Upper lobe of left lung (tissue), 6 donors: Measurements from ENCODE around the gene HIPK4. TPM values are rescaled to one million over a fixed set of nuclear protein-coding genes. Genes with fewer than 3 reads are reported as not detected.

Experiments
- ATAC-seq, 2 donors: fragments of 200-7000 bp; cut with Tn5 transposase; one replicate each; pipeline ENCODE4 v1.9.1; 2022; ENCODE audit warnings: mild to moderate bottlenecking in 2 of 2, moderate library complexity in 2 of 2; ENCODE audit not compliant: low FRiP score in 2 of 2
- DNase-seq, 2 donors: peaks; one replicate each; pipeline ENCODE4 v3.0.0-alpha.2; 2019 to 2020
- H3K27ac ChIP-seq, 4 donors: fragments of 200-600 bp; sonication (generic); one replicate each; pipeline ENCODE4 v1.5.1; 2016 to 2019
- H3K27me3 ChIP-seq, 4 donors: fragments of 200-600 bp; sonication (generic); one replicate each; pipeline ENCODE4 v1.5.1; 2017 to 2019
- H3K36me3 ChIP-seq, 4 donors: fragments of 200-600 bp; sonication (generic); one replicate each; pipeline ENCODE4 v1.5.1; 2016 to 2019
- H3K4me1 ChIP-seq, 4 donors: fragments of 200-600 bp; sonication (generic); one replicate each; pipeline ENCODE4 v1.5.1; 2018 to 2019
- H3K4me3 ChIP-seq, 4 donors: fragments of 200-600 bp; sonication (generic); one replicate each; pipeline ENCODE4 v1.5.1; 2017 to 2019; ENCODE audit warnings: mild to moderate bottlenecking in 2 of 4, moderate library complexity in 1 of 4
- H3K9me3 ChIP-seq, 4 donors: fragments of 200-600 bp; sonication (generic); one replicate each; pipeline ENCODE4 v1.5.1; 2018 to 2019
- EP300 ChIP-seq, 4 donors: sonication (generic); formaldehyde crosslinking; IDR thresholded peaks; one replicate each; pipeline ENCODE4 v1.5.1; 2017; ENCODE audit warnings: antibody characterized with exemption in 4 of 4, control low read depth in 2 of 4
- POLR2A ChIP-seq, 4 donors: fragments of 450-650 bp; IDR thresholded peaks; one replicate each; pipeline ENCODE4 v1.5.1; 2016 to 2017; ENCODE audit warnings: antibody characterized with exemption in 4 of 4, mild to moderate bottlenecking in 2 of 4
- POLR2AphosphoS5 ChIP-seq, 2 donors: sonication (generic); formaldehyde crosslinking; IDR thresholded peaks; one replicate each; pipeline ENCODE4 v1.5.1; 2017; ENCODE audit warnings: antibody characterized with exemption in 2 of 2
- WGBS, 2 donors: methylation state at CpG; one replicate each; pipeline ENCODE4 v1.1.5; 2017 to 2018; 5-methylcytosine and 5-hydroxymethylcytosine counted together
- total RNA-seq, 6 donors: library from RNA; depleted of rRNA in 4 of 6; stranded (reverse); fragments of >200 nt in 4 of 6; gene quantifications; one replicate each; pipeline versions ENCODE4 v1.1.0 to v1.2.1, GENCODE V29; 2016 to 2021
- TF ChIP-seq, protein P1 (sequence below), 6 experiments: fragments of 450-650 bp in 4 of 6; fragments of 200-600 bp in 2 of 6; sonication (generic) in 2 of 6; IDR thresholded peaks; one replicate each; pipeline ENCODE4 v1.5.1; 2016 to 2019; ENCODE audit warnings: antibody characterized with exemption in 6 of 6
- donor health status: DM: no; HTN: no; CAD: no; lungs with moderate emphysema.
- donor health status: DM: no; HTN: yes; CAD: no; lungs with severe emphysema.

HIPK4 gene
- total RNA-seq, 6 donors from 2014 or later: 0.17 to 1.0 (median 0.46) TPM; not detected in 1

DNA sequence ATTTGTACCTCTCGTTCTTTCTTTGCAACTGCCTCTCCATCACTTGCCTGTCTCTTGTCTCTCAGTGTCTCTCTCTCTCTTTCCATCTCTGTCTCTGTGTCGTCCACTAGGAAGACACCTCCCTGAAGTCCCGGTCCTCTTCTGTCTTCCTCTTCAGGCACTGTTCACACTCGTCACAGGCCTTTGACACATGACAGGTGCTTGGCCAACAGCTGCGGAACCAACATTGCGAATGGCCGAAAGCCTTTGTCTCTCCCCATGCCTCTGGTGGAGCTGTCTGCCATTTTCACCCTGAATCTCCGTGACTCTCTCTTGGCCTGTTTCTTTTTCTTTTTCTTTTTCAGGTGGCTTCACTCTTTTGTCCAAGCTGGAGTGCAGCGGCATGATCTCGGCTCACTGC, 2.8 kb downstream of the HIPK4 start:
- no peaks in the 10 kb centered on the region for H3K9me3 ChIP-seq
- H3K27ac ChIP-seq: no peak overlapping the region
- no peak for DNase-seq
- H3K4me3 ChIP-seq: no peak overlapping the region
- TF ChIP-seq, protein P1, sequence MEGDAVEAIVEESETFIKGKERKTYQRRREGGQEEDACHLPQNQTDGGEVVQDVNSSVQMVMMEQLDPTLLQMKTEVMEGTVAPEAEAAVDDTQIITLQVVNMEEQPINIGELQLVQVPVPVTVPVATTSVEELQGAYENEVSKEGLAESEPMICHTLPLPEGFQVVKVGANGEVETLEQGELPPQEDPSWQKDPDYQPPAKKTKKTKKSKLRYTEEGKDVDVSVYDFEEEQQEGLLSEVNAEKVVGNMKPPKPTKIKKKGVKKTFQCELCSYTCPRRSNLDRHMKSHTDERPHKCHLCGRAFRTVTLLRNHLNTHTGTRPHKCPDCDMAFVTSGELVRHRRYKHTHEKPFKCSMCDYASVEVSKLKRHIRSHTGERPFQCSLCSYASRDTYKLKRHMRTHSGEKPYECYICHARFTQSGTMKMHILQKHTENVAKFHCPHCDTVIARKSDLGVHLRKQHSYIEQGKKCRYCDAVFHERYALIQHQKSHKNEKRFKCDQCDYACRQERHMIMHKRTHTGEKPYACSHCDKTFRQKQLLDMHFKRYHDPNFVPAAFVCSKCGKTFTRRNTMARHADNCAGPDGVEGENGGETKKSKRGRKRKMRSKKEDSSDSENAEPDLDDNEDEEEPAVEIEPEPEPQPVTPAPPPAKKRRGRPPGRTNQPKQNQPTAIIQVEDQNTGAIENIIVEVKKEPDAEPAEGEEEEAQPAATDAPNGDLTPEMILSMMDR (IDR thresholded peaks at IDR 0.05): no peak
- TF ChIP-seq POLR2A (IDR thresholded peaks at IDR 0.05): no peak
- TF ChIP-seq EP300 (IDR thresholded peaks at IDR 0.05): no peak
- no peak for TF ChIP-seq POLR2AphosphoS5 (IDR thresholded peaks at IDR 0.05)
- 94 to 95% methylated on average over 10 of the region's 10 CpGs for WGBS, 2 donors
- H3K36me3 ChIP-seq: no peaks in the 10 kb centered on the region
- peaks cover 0 to 7% (median 5%) of the 10 kb centered on the region in 4 donors for H3K4me1 ChIP-seq
- no peak for ATAC-seq
- no peaks in the 10 kb centered on the region for H3K27me3 ChIP-seq

- Histone ChIP-seq H3K27ac (no peak overlapping the region), H3K9me3 (no peaks in the 10 kb centered on the region), H3K36me3 (peaks cover 0 to 16% (median 7%) of the 10 kb centered on the region in 4 donors), H3K4me1 (no peaks in the 10 kb centered on the region), H3K4me3 (no peak overlapping the region), H3K27me3 (no peaks in the 10 kb centered on the region)
- TF ChIP-seq EP300 (IDR thresholded peaks at IDR 0.05): no peak
- no peak for TF ChIP-seq POLR2AphosphoS5 (IDR thresholded peaks at IDR 0.05)
- TF ChIP-seq, protein P1 (IDR thresholded peaks at IDR 0.05): no peak
- TF ChIP-seq POLR2A (IDR thresholded peaks at IDR 0.05): no peak
- DNase-seq (peak in 1 of 2 donors; percentile 41), ATAC-seq (no peak)
- WGBS, 2 donors: 85 to 91% methylated on average over 28 of the region's 28 CpGs
These were observed 6.2 kb downstream of the HIPK4 start for GRCh38 chr19:40383668-40384248.

GRCh38 chr19:40381321-40381720, 8.7 kb downstream of the HIPK4 start:
- ATAC-seq (no peak), DNase-seq (no peak)
- H3K36me3 ChIP-seq: peaks cover 4 to 37% (median 26%) of the 10 kb centered on the region in 4 donors
- no peaks in the 10 kb centered on the region for H3K4me1 ChIP-seq
- WGBS, 2 donors: 87% methylated on average over 3 of the region's 3 CpGs; no CpG with 5 or more reads in 1 of the 2 donors
- no peaks in the 10 kb centered on the region for H3K9me3 ChIP-seq
- H3K27ac ChIP-seq: no peak overlapping the region
- no peak overlapping the region for H3K4me3 ChIP-seq
- no peaks in the 10 kb centered on the region for H3K27me3 ChIP-seq
- TF ChIP-seq, protein P1 (IDR thresholded peaks at IDR 0.05): no peak
- TF ChIP-seq EP300 (IDR thresholded peaks at IDR 0.05) (no peak), POLR2AphosphoS5 (IDR thresholded peaks at IDR 0.05) (no peak), POLR2A (IDR thresholded peaks at IDR 0.05) (no peak)

DNA sequence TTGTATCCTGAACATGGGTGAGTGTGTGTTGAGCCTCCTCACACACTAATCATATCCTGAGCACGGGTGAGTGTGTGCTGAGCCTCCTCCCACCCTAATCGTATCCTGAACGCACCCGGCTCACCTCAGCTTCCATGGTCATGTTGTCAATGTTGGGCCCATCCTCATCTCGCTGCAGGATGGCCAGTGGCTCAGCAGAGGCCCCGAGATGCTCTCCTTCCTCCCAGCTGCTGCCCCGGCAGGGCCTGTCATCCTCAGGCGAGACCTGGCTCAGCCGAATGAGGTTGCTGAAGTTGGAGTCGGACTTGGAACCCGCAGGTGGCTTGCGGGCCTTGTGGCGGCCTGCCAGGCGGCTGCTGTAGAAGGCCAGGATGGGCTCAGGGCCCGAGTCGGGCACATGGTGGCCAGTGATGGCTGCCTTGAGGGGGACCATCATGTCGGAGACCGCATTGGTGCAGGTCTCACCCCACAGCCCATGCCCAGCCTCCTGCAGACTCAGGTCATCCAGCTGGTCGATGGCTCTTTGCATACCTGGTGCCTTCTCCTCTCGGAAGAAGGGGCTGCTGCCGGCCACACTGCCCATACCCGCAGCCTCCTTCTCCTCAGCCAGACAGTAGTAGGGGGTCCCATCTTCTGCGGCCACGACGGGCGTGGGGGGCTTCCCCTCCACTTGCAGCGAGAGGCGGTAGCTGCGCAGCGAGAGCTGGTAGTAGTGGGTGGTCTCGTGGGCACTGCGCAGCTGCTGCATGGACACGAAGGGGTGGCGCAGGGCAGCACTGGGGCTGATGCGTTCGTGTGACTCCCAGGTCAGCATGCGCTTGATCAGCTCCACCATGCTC, 9.6 kb downstream of the HIPK4 start:
- no peak for TF ChIP-seq EP300 (IDR thresholded peaks at IDR 0.05)
- TF ChIP-seq POLR2AphosphoS5 (IDR thresholded peaks at IDR 0.05): no peak
- no peak for TF ChIP-seq POLR2A (IDR thresholded peaks at IDR 0.05)
- TF ChIP-seq, protein P1 (IDR thresholded peaks at IDR 0.05): no peak
- H3K4me1 ChIP-seq: no peaks in the 10 kb centered on the region
- peaks cover 5 to 46% (median 30%) of the 10 kb centered on the region in 4 donors for H3K36me3 ChIP-seq
- DNase-seq: peak in 1 of 2 donors; percentile 78
- H3K27me3 ChIP-seq: no peaks in the 10 kb centered on the region
- H3K4me3 ChIP-seq: no peak overlapping the region
- ATAC-seq: no peak
- WGBS, 2 donors: 89 to 90% methylated on average over 19 to 33 of the region's 37 CpGs
- no peaks in the 10 kb centered on the region for H3K9me3 ChIP-seq
- no peak overlapping the region for H3K27ac ChIP-seq
